SU-DHL-6 (cell line): ENCODE measurements around the gene KCTD17.

Experiments used
- EZH2phosphoT487 ChIP-seq: fragments of 200-600 bp; sonication (generic), shearing (Covaris generic); conservative IDR thresholded peaks from 2 replicates; pipeline ENCODE4 v1.6.1; 2018; ENCODE audit warnings: mild to moderate bottlenecking, antibody characterized with exemption, low read length, moderate library complexity, mixed read lengths
- TF ChIP-seq, protein P1 (sequence below): fragments of 200-600 bp; sonication (generic); IDR thresholded peaks from one replicate; pipeline ENCODE4 v1.5.1; 2017; ENCODE audit warnings: antibody characterized with exemption, mild to moderate bottlenecking, low read length, moderate library complexity; ENCODE audit not compliant: insufficient read depth, poor library complexity, severe bottlenecking

DNA sequence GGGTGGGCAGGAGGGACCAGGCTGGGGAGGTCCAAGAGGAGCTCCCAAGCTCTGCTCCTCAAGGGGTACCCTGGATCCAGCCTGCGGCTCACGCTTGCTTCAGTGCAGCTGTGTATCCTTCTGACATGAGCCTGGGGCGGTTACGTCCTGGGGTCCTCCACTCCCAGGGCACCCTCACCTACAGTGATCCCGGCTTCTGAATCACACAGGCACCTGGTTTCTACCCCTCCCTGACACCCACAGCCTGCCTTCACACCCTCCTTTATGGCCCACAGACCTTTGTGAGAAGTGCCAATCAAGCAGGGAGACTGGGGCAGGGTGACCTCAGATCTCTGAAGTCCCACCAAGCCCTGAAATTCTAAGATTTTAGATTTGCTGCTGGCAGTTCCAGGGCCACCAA lies 30.5 kb upstream of the KCTD17 start:
- TF ChIP-seq, protein P1, sequence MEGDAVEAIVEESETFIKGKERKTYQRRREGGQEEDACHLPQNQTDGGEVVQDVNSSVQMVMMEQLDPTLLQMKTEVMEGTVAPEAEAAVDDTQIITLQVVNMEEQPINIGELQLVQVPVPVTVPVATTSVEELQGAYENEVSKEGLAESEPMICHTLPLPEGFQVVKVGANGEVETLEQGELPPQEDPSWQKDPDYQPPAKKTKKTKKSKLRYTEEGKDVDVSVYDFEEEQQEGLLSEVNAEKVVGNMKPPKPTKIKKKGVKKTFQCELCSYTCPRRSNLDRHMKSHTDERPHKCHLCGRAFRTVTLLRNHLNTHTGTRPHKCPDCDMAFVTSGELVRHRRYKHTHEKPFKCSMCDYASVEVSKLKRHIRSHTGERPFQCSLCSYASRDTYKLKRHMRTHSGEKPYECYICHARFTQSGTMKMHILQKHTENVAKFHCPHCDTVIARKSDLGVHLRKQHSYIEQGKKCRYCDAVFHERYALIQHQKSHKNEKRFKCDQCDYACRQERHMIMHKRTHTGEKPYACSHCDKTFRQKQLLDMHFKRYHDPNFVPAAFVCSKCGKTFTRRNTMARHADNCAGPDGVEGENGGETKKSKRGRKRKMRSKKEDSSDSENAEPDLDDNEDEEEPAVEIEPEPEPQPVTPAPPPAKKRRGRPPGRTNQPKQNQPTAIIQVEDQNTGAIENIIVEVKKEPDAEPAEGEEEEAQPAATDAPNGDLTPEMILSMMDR: no peak
- no peak for TF ChIP-seq EZH2phosphoT487
